HepG2 (cell line): ENCODE data around the gene PATE1. TPM values are rescaled to one million over a fixed set of nuclear protein-coding genes. Genes with fewer than 3 reads are reported as not detected.

ENCODE experiments used
- ATAC-seq: fragments of 200-7000 bp; cut with Tn5 transposase; 3 replicates; pipeline ENCODE4 v1.9.1; 2020; ENCODE audit warnings: mild to moderate bottlenecking, moderate library complexity
- BruUV-seq: library from RNA; stranded (reverse); fragments of 400-500 nt; replicated peaks from 2 replicates; lab custom pipeline; 2021; lab: Mats Ljungman, UMichigan
- CTCF ChIA-PET: fragments of 300-600 bp; formaldehyde crosslinking; extraction: SDS; loops from one replicate; lab custom pipeline; 2021; ENCODE audit warnings: low total read pairs, inconsistent platforms, low intra/inter-chr PET ratio; lab: Yijun Ruan, JAX
- POLR2A ChIA-PET: fragments of 350-600 bp; sonication (Branson Sonifier 250); formaldehyde crosslinking; loops from one replicate; lab custom pipeline; 2020; ENCODE audit warnings: antibody characterized with exemption, inconsistent platforms; lab: Yijun Ruan, JAX
- DNase-seq: peaks from one replicate; pipeline ENCODE4 v3.0.0-alpha.2; 2015; ENCODE audit warnings: low spot score
- FAIRE-seq: peaks from 3 replicates; lab custom pipeline; 2011; peaks lifted over from hg19 to GRCh38; lab: Jason Lieb, UNC
- H2AFZ ChIP-seq: one replicate; pipeline ENCODE4 v1.6.1; 2011; ENCODE audit warnings: low read length, inconsistent platforms
- H3K27ac ChIP-seq: fragments of 300-600 bp; 3 replicates; pipeline ENCODE4 v1.8.0; 2011; ENCODE audit warnings: mixed run types, mild to moderate bottlenecking, mixed read lengths, low read length, inconsistent platforms; ENCODE audit not compliant: insufficient read depth; ENCODE audit errors: extremely low read length
- H3K27me3 ChIP-seq, 2 experiments: fragments of 200-600 bp in 1 of 2; 2 replicates in 1 of 2; 3 replicates in 1 of 2; pipeline versions ENCODE4 v1.6.0 to v1.8.0; 2011; ENCODE audit warnings: low read length in 2 of 2, mild to moderate bottlenecking in 2 of 2, moderate library complexity in 2 of 2, inconsistent platforms in 1 of 2; ENCODE audit not compliant: insufficient read depth in 2 of 2, control insufficient read depth in 1 of 2
- H3K36me3 ChIP-seq, 2 experiments: fragments of 200-600 bp in 1 of 2; replicated peaks in 1 of 2; 2 replicates in 1 of 2; 3 replicates in 1 of 2; pipeline versions ENCODE4 v1.5.1 to v1.8.0; 2011; ENCODE audit warnings: low read length in 2 of 2, inconsistent platforms in 1 of 2; ENCODE audit not compliant: insufficient read depth in 2 of 2, control insufficient read depth in 1 of 2
- H3K4me1 ChIP-seq: 2 replicates; pipeline ENCODE4 v1.5.1; 2012; ENCODE audit warnings: low read length, inconsistent platforms; ENCODE audit not compliant: insufficient read depth
- H3K4me2 ChIP-seq: 2 replicates; pipeline ENCODE4 v1.6.0; 2011; ENCODE audit warnings: low read depth, low read length, inconsistent platforms
- H3K4me3 ChIP-seq, 3 experiments: fragments of 200-600 bp in 1 of 3; sonication (generic), shearing (Covaris generic) in 1 of 3; replicated peaks in 1 of 3; 2 replicates each; pipeline ENCODE4 v1.5.1; 2011 to 2016; ENCODE audit warnings: low read length in 3 of 3, inconsistent platforms in 2 of 3, low read depth in 2 of 3, mild to moderate bottlenecking in 2 of 3, control low read depth in 1 of 3, mixed read lengths in 1 of 3; ENCODE audit not compliant: insufficient read depth in 1 of 3
- H3K79me2 ChIP-seq: one replicate; pipeline ENCODE4 v1.6.1; 2011; ENCODE audit warnings: low read length, inconsistent platforms; ENCODE audit not compliant: insufficient read depth
- H3K9ac ChIP-seq: 2 replicates; pipeline ENCODE4 v1.6.0; 2011; ENCODE audit warnings: mild to moderate bottlenecking, low read depth, low read length, inconsistent platforms; ENCODE audit not compliant: insufficient read depth
- H3K9me3 ChIP-seq: 2 replicates; pipeline ENCODE4 v1.5.1; 2012; ENCODE audit warnings: mild to moderate bottlenecking, low read length
- H4K20me1 ChIP-seq: 2 replicates; pipeline ENCODE4 v1.6.0; 2011; ENCODE audit warnings: inconsistent platforms, mild to moderate bottlenecking, low read length, moderate library complexity; ENCODE audit not compliant: insufficient read depth
- FOXK1 ChIP-seq: sonication (generic); formaldehyde crosslinking; IDR thresholded peaks from 2 replicates; pipeline ENCODE4 v1.4.0; 2020; ENCODE audit warnings: low read depth, missing genetic modification reagents, borderline replicate concordance
- FOXK2 ChIP-seq: fragments of 450-650 bp; IDR thresholded peaks from 2 replicates; pipeline ENCODE4 v1.6.1; 2016
- IRX3 ChIP-seq: sonication (generic); formaldehyde crosslinking; IDR thresholded peaks from 2 replicates; pipeline ENCODE4 v1.8.1; 2023; ENCODE audit warnings: mild to moderate bottlenecking, low read depth, missing genetic modification reagents, borderline replicate concordance
- KIAA2018 ChIP-seq: sonication (generic); formaldehyde crosslinking; IDR thresholded peaks from 2 replicates; pipeline ENCODE4 v1.5.0; 2020; ENCODE audit warnings: mild to moderate bottlenecking, missing genetic modification reagents, borderline replicate concordance
- KLF16 ChIP-seq, 2 experiments: sonication (generic) in 1 of 2; formaldehyde crosslinking in 1 of 2; IDR thresholded peaks; 2 replicates each; pipeline versions ENCODE4 v1.6.1 to v1.8.0; 2016 to 2023; ENCODE audit warnings: missing genetic modification reagents in 2 of 2, missing compliant biosample characterization in 1 of 2
- MIER3 ChIP-seq: IDR thresholded peaks from 2 replicates; pipeline ENCODE4 v1.6.1; 2016; ENCODE audit warnings: missing compliant biosample characterization, borderline replicate concordance
- ZFP62 ChIP-seq: sonication (generic); formaldehyde crosslinking; IDR thresholded peaks from 2 replicates; pipeline ENCODE4 v1.4.0; 2020; ENCODE audit warnings: missing genetic modification reagents
- ZNF678 ChIP-seq: sonication (generic); formaldehyde crosslinking; IDR thresholded peaks from 2 replicates; pipeline ENCODE4 v1.4.0; 2020; ENCODE audit warnings: mild to moderate bottlenecking, missing genetic modification reagents
- ZNF720 ChIP-seq: sonication (generic); formaldehyde crosslinking; IDR thresholded peaks from 2 replicates; pipeline ENCODE4 v1.4.0; 2020; ENCODE audit warnings: missing genetic modification reagents
- WGBS: methylation state at CpG from one replicate; pipeline ENCODE4 v1.1.6; 2017; ENCODE audit warnings: low lambda C conversion rate; 5-methylcytosine and 5-hydroxymethylcytosine counted together
- in situ Hi-C: cut with HindIII; loops from 2 replicates; pipeline ENCODE4 v1.10.0; 2017; ENCODE audit warnings: low pct_unique_long_range_greater_than_20kb; ENCODE audit not compliant: extremely low pct_ligation_motif_present
- intact Hi-C: fragments of 100-400 bp; cut with micrococcal nuclease; formaldehyde crosslinking; loops from one replicate; pipeline ENCODE4 v1.10.0; 2022; ENCODE audit not compliant: unreplicated experiment
- polyA plus RNA-seq, 8 experiments: library from polyadenylated mRNA; depleted of rRNA in 3 of 8; stranded (reverse) in 7 of 8; unstranded in 1 of 8; fragments of >200 nt; fragmentation: Illumina TruSeq in 4 of 8; extraction: Trizol in 4 of 8; gene quantifications; 2 replicates each; pipeline versions ENCODE4 v1.2.1 to v1.2.3, GENCODE V29; 2011 to 2016; ENCODE audit warnings: low read depth in 4 of 8, missing spikeins in 1 of 8, mixed read lengths in 1 of 8; ENCODE audit not compliant: insufficient read depth in 1 of 8
- total RNA-seq, 5 experiments: library from RNA; depleted of rRNA; stranded (reverse); fragments of >200 nt; fragmentation: Illumina TruSeq; extraction: Trizol; gene quantifications; 2 replicates each; pipeline ENCODE4 v1.2.3, GENCODE V29; 2016; ENCODE audit warnings: low read depth in 1 of 5

The PATE1 gene
- total and polyA plus RNA-seq, 2 of the 13 experiments (the other 11 are each of a cell fraction or from before 2014, with no cell fraction given) = not detected

DNA sequence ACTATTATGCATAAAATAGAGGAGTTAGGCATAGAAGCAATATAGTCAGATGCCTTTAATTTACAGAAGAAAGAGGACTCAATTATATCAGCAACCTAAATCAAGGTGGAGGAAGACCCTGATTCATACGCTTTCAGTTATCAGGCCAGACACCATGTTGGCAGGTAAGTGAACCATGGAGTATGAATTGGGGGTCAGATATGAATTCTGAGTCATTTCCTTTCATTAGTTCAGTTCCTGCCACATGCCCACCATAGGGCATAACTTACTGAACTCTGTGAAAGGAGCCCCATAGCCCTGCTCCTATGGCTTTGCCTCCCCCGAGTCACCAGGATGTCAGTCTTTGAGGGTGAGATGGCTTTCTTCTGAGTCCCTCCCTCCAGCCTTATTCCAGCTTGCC lies 17.4 kb downstream of the PATE1 start:
- no peak overlapping the region for H3K4me2 ChIP-seq
- intact Hi-C loops = no loop called here
- no peak for TF ChIP-seq FOXK1

DNA sequence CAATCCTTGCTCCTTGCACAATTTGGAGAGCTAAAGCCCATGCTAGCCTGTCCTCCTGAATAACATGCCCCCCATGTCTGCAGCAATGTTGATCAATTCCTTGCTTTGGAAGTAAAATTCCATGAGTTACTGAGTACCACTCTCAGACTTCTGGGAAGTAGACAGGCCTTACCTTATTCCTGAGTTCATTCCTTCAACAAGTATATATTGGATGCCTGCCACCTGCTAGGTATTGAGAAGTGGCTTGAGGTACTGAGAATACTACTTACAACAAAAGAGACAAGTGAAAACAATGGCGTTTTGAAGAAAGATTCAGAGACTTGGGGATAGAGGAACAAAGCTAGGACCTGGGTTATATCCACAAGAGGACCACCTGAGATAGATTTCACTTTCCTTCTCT lies 20.2 kb downstream of the PATE1 start:
- no peak overlapping the region for H2AFZ ChIP-seq
- H3K9me3 ChIP-seq = no peaks in the 10 kb centered on the region
- no peaks in the 10 kb centered on the region for H3K79me2 ChIP-seq
- no peaks in the 10 kb centered on the region for H3K36me3 ChIP-seq
- FAIRE-seq (no peak), DNase-seq (no peak), ATAC-seq (no peak)
- intact Hi-C loops = no loop called here
- no peak overlapping the region for H3K4me3 ChIP-seq
- no peak overlapping the region for H3K9ac ChIP-seq
- ChIA-PET CTCF (no interaction called here), POLR2A (no interaction called here)
- peaks cover 0 to 41% of the 10 kb centered on the region in 2 experiments; a peak in 3 of 5 replicates for H3K27me3 ChIP-seq
- H3K4me1 ChIP-seq = no peaks in the 10 kb centered on the region
- no peak overlapping the region for H3K27ac ChIP-seq
- BruUV-seq = no TSS peak
- in situ Hi-C loops = no loop called here
- H4K20me1 ChIP-seq = no peaks in the 10 kb centered on the region
- no peak overlapping the region for H3K4me2 ChIP-seq
- 0% methylated on average over 1 of the region's 1 CpG for WGBS
- no peak for TF ChIP-seq FOXK2
- no peak for TF ChIP-seq KIAA2018 (CRISPR knock-in tag)
- no peak for TF ChIP-seq MIER3 (CRISPR knock-in tag)
- no peak for TF ChIP-seq IRX3 (CRISPR knock-in tag)
- TF ChIP-seq KLF16 (CRISPR knock-in tag; IDR thresholded peaks at IDR 0.05) = no peak
- no peak for TF ChIP-seq ZFP62 (CRISPR knock-in tag)
- no peak for TF ChIP-seq ZNF678 (CRISPR knock-in tag)
- TF ChIP-seq ZNF720 (CRISPR knock-in tag) = no peak

More for the DNA sequence above, 17.4 kb downstream of the PATE1 start:
- no peak overlapping the region for H2AFZ ChIP-seq
- H3K4me3 ChIP-seq = no peak overlapping the region
- no peaks in the 10 kb centered on the region for H3K79me2 ChIP-seq
- FAIRE-seq = no peak
- ATAC-seq = no peak
- DNase-seq = no peak
- ChIA-PET POLR2A (no interaction called here), CTCF (no interaction called here)
- no peaks in the 10 kb centered on the region for H3K4me1 ChIP-seq
- in situ Hi-C loops = no loop called here
- no peaks in the 10 kb centered on the region for H3K36me3 ChIP-seq
- H3K27me3 ChIP-seq = peaks cover 0 to 23% of the 10 kb centered on the region in 2 experiments; a peak in 3 of 5 replicates
- H3K9me3 ChIP-seq = no peaks in the 10 kb centered on the region
- 0% methylated on average over 2 of the region's 2 CpGs for WGBS
- no TSS peak for BruUV-seq
- no peaks in the 10 kb centered on the region for H4K20me1 ChIP-seq
- H3K9ac ChIP-seq = no peak overlapping the region
- no peak overlapping the region for H3K27ac ChIP-seq
